ENCODE results near the gene DVL2. TPM values are rescaled to one million over a fixed set of nuclear protein-coding genes. Genes with fewer than 3 reads are reported as not detected.

DVL2 gene
- total and polyA plus RNA-seq, 2 of the 13 experiments (the other 11 are each of a cell fraction or from before 2014, with no cell fraction given) = 5.7 to 38.2 TPM

GRCh38 chr17:7239091-7240027 lies 5.0 kb upstream of the DVL2 start, which contains the start of gene PHF23 (continued):
- TF ChIP-seq, protein P1, sequence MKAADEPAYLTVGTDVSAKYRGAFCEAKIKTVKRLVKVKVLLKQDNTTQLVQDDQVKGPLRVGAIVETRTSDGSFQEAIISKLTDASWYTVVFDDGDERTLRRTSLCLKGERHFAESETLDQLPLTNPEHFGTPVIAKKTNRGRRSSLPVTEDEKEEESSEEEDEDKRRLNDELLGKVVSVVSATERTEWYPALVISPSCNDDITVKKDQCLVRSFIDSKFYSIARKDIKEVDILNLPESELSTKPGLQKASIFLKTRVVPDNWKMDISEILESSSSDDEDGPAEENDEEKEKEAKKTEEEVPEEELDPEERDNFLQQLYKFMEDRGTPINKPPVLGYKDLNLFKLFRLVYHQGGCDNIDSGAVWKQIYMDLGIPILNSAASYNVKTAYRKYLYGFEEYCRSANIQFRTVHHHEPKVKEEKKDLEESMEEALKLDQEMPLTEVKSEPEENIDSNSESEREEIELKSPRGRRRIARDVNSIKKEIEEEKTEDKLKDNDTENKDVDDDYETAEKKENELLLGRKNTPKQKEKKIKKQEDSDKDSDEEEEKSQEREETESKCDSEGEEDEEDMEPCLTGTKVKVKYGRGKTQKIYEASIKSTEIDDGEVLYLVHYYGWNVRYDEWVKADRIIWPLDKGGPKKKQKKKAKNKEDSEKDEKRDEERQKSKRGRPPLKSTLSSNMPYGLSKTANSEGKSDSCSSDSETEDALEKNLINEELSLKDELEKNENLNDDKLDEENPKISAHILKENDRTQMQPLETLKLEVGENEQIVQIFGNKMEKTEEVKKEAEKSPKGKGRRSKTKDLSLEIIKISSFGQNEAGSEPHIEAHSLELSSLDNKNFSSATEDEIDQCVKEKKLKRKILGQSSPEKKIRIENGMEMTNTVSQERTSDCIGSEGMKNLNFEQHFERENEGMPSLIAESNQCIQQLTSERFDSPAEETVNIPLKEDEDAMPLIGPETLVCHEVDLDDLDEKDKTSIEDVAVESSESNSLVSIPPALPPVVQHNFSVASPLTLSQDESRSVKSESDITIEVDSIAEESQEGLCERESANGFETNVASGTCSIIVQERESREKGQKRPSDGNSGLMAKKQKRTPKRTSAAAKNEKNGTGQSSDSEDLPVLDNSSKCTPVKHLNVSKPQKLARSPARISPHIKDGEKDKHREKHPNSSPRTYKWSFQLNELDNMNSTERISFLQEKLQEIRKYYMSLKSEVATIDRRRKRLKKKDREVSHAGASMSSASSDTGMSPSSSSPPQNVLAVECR (CRISPR knock-in tag; IDR thresholded peaks at IDR 0.05; ENCODE audit: borderline replicate concordance) = peak; percentile 81; the same call in 1 of the 2 replicates
- TF ChIP-seq ZNF678 (CRISPR knock-in tag; IDR thresholded peaks at IDR 0.05) (no peak), ZNF350 (CRISPR knock-in tag; IDR thresholded peaks at IDR 0.05; ENCODE audit: borderline replicate concordance, low read depth) (peak; percentile 67; the same call in 1 of the 2 replicates), SIN3A (IDR thresholded peaks at IDR 0.05; ENCODE audit: borderline replicate concordance, low read depth, low read length) (peak; percentile 58; the same call in 1 of the 2 replicates), TAF1 (CRISPR knock-in tag; IDR thresholded peaks at IDR 0.05) (peak; percentile 64), ZNF282 (IDR thresholded peaks at IDR 0.05; ENCODE audit: partially characterized antibody) (no peak), WIZ (CRISPR knock-in tag; IDR thresholded peaks at IDR 0.05) (0 out of 2 replicates have a peak, but pooled peaks have one; percentile 42), MEF2D (CRISPR knock-in tag; IDR thresholded peaks at IDR 0.05) (peak; percentile 71), XRCC5 (optimal IDR thresholded peaks at IDR 0.05; ENCODE audit: low read length) (peak; percentile 70), ZFP1 (CRISPR knock-in tag; IDR thresholded peaks at IDR 0.05) (no peak), REXO4 (CRISPR knock-in tag; IDR thresholded peaks at IDR 0.05; ENCODE audit: borderline replicate concordance) (no peak), SKIL (CRISPR knock-in tag; IDR thresholded peaks at IDR 0.05; ENCODE audit: borderline replicate concordance) (peak; percentile 52; the same call in 1 of the 2 replicates), ZNF629 (CRISPR knock-in tag; conservative IDR thresholded peaks at IDR 0.05) (0 out of 2 replicates have a peak, but pooled peaks have one; percentile 5), TCF12 (IDR thresholded peaks at IDR 0.05) (no peak), TCF12 (CRISPR knock-in tag; IDR thresholded peaks at IDR 0.05) (no peak), HINFP (CRISPR knock-in tag; IDR thresholded peaks at IDR 0.05; ENCODE audit: low read depth) (peak; percentile 20; the same call in 1 of the 2 replicates)
- TF ChIP-seq, protein P2, sequence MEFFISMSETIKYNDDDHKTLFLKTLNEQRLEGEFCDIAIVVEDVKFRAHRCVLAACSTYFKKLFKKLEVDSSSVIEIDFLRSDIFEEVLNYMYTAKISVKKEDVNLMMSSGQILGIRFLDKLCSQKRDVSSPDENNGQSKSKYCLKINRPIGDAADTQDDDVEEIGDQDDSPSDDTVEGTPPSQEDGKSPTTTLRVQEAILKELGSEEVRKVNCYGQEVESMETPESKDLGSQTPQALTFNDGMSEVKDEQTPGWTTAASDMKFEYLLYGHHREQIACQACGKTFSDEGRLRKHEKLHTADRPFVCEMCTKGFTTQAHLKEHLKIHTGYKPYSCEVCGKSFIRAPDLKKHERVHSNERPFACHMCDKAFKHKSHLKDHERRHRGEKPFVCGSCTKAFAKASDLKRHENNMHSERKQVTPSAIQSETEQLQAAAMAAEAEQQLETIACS (CRISPR knock-in tag; IDR thresholded peaks at IDR 0.05) = no peak
- TF ChIP-seq, protein P3, sequence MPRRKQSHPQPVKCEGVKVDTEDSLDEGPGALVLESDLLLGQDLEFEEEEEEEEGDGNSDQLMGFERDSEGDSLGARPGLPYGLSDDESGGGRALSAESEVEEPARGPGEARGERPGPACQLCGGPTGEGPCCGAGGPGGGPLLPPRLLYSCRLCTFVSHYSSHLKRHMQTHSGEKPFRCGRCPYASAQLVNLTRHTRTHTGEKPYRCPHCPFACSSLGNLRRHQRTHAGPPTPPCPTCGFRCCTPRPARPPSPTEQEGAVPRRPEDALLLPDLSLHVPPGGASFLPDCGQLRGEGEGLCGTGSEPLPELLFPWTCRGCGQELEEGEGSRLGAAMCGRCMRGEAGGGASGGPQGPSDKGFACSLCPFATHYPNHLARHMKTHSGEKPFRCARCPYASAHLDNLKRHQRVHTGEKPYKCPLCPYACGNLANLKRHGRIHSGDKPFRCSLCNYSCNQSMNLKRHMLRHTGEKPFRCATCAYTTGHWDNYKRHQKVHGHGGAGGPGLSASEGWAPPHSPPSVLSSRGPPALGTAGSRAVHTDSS (CRISPR knock-in tag; conservative IDR thresholded peaks at IDR 0.05) = no peak

All from HepG2 (cell line).